HG03045 (cell line): ENCODE data around the gene SLC14A1.
A peak's percentile ranks its signal among the peaks of the same experiment; 100 is the strongest.

Experiments
- ATAC-seq: cut with Tn5 transposase; IDR thresholded peaks from one replicate; pipeline ENCODE4 v1.9.1; 2021; ENCODE audit warnings: mild to moderate bottlenecking, moderate library complexity; ENCODE audit not compliant: unreplicated experiment

Gene SLC14A1

GRCh38 chr18:45723567-45724355, at the start of gene SLC14A1:
Gene SLC14A1, plus strand, starts transcription at chr18:45724181. Its CDS starts 6,140 bp downstream, at chr18:45730321.
- ATAC-seq = no peak

DNA sequence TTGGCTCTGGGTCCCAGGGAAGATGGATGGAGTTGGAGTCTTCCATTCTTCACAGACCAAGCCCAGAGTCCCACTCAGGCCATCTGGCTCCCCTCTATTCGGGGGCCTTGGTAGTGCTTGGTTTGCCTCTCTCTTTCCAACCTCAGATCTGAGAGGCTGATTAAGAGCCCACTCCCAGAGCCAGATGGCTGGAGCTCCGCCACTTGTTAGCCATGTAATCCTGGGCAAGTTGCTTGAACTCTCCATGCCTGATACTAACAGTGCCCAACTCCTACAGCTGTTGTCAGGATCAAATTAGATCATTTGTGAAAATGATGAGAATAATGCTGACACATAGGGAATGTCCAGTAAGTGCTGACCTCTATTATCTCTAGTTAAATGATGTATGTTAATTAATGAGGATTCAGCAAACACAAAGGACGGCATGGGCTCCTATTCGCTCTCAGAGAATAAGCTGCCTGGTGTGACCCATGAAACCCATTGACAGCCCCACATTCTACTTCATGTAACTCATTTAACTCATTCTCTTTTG, 46.6 kb upstream of the SLC14A1 start:
- ATAC-seq = no peak

GRCh38 chr18:45678441-45678840, 45.5 kb upstream of the SLC14A1 start:
- ATAC-seq = no peak

DNA sequence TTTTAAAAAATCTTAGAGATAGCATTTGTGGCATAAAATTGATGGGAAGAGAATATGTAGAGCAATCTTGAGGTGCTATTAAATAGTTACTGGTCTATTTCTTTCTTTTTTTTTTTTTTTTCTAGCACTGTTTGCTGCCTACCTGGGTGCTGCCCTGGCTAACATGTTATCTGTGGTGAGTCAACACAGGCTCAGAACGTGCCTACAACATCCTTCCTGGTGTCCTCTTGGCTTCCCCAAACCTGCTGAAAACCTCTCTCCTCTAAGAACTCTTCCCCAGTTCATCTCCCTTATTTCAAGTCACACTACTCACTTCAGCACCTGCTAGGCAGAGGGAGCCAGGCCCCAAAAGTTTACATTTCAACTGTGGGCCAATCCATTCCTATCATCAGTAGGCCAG, 45.1 kb upstream of the SLC14A1 start:
- ATAC-seq = no peak

DNA sequence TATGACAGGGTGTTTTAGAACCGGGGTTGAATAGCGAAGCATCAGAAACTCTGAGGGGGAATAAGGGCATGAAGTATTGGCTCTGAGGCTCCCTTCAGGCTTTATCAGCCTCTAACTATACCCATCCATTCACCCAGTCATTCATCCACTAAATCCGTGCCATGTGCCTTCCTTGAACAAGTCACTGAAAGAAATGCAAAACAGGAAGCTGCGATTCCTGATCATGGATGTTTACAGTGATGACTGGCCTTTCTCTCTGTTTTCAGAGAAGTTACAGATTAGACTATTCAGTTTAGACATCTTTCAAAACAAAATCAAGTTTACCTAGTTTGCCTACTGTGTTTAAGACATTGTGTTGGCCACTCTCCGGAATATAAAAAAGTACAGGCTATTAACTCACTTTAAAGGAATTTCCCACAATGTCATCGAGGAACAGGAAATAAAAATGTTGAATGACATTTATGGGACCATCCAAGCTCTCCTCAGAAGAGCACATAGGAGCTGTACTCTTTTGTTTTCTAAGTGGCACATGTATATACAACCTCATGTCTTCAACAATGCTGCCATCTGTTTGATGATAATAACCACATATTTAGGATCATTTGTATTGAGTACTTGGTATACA, 43.8 kb upstream of the SLC14A1 start:
- ATAC-seq = no peak

DNA sequence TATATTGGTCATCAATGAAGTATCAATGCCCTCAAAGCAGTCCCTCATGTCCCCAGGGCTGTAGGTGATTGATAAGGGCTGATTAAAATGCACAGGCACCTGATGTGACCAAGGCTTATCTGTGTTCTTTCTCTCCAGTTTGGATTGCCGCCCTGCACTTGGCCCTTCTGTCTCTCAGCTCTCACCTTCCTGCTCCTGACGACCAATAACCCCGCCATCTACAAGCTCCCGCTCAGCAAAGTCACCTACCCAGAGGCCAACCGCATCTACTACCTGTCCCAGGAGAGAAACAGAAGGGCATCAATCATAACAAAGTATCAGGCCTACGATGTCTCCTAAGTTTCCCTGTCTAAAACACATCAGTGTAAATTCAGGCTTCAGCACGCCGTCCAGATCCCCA, 41.8 kb upstream of the SLC14A1 start:
- ATAC-seq = no peak

- ATAC-seq = no peak
Measured at GRCh38 chr18:45684341-45685115, 39.5 kb upstream of the SLC14A1 start.

GRCh38 chr18:45686891-45687611, 36.9 kb upstream of the SLC14A1 start:
- ATAC-seq = peak; percentile 90

- ATAC-seq = peak; percentile 26
Measured at GRCh38 chr18:45687621-45688020, 36.4 kb upstream of the SLC14A1 start.

DNA sequence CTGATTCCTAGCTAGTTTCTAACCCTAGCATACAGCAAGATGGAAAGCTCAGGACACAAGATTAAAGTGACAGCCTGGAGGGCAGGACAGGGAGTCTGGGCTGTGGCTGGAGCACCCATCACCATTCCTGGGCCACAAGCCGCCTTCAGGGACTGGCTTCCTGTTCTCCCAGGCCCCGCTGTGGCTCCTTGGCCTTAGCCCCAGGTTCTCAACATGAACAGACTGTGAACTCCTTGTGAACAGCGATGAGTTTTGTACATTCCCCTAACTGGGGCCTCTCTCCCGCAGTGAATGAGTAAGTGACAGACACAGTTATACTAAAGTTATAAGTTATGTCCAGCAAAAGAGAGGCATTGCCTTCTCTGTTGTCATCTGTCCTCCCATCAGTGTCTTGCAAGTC, 35.9 kb upstream of the SLC14A1 start:
- ATAC-seq = no peak

- ATAC-seq = no peak
Measured at GRCh38 chr18:45688833-45689232, 35.1 kb upstream of the SLC14A1 start.

DNA sequence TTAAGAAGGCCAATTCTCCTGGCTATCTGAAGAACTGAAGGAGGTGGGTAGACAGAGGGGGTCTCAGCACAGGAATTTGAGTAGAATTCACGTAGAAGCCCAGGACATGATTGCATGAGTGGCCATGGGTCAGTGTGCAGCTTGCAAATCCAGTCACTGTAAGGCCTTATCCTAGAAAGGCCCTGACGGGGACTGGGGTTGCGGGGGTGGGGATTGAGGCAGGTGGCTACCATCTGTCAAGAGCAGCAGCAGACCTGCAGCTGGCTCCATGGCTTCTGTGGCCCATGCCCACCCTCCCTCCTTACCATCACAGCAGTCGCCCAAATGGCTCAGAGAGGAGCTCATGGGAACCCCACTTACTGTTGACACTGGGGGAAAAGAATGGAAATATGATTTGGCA, 34.6 kb upstream of the SLC14A1 start:
- ATAC-seq = no peak

- ATAC-seq = no peak
Measured at GRCh38 chr18:45690975-45691815, 32.8 kb upstream of the SLC14A1 start.

- no peak for ATAC-seq
Measured at GRCh38 chr18:45691816-45692179, 32.2 kb upstream of the SLC14A1 start.

GRCh38 chr18:45702708-45703265, 21.2 kb upstream of the SLC14A1 start:
- ATAC-seq = no peak

GRCh38 chr18:45708831-45709230, 15.2 kb upstream of the SLC14A1 start:
- ATAC-seq = no peak

GRCh38 chr18:45712061-45712460, 11.9 kb upstream of the SLC14A1 start:
- ATAC-seq = no peak

- no peak for ATAC-seq
Measured at GRCh38 chr18:45713239-45713638, 10.7 kb upstream of the SLC14A1 start.

- ATAC-seq = no peak
Measured at GRCh38 chr18:45715212-45715780, 8.7 kb upstream of the SLC14A1 start.
